Stimulated activated CD8-positive, alpha-beta memory T cell treated with anti-CD3 and anti-CD28 coated beads, Interleukin-4, amount 100 ng/mL, for 1 hour (primary cell): Measurements from ENCODE around the gene CCDC92B.
A peak's percentile ranks its signal among the peaks of the same experiment; 100 is the strongest.

Experiments
- DNase-seq, 2 donors: peaks; one replicate each; pipeline ENCODE4 v3.0.0-alpha.2; 2020; ENCODE audit warnings: low read depth in 2 of 2, low spot score in 1 of 2

The CCDC92B gene

DNA sequence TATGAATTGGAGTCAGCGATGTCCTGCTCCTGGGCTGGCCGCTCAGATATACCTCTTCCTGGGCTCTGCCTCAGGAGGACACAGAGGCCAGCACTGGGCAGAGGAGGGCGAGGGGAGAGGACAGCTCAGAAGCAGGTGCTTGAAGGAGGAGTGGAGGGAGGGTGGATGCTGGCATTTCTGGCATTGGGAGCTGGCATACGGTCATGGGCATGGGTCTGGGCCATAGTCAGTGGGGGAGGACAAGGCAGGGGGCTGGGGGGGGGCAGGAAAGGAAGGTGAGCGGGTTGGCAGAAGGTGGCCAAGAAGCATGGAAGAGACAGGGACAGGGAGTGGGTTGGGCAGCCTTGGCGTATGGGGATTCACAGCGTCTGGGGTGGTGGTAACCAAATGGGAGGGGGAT, 30.1 kb upstream of the CCDC92B start:
- no peak for DNase-seq

DNA sequence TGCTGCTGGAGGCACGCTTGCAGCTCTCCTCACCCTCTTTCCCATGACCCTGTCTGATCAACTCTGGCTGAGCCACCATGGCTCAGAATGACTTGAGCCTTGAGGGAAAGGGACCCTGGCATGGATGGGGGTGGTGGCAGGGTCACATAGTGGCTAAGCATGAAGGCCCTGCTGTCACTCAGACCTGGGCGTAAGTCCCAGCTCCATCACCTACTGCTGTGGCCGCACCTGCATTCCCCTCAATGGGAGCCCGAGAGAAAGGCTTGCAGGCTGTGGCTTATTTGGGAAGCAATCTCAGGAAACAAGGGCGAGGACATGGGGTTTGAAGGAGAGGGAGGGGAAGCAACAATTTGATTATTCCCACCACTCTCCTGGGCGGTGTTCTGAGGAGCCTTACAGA, 29.0 kb upstream of the CCDC92B start:
- DNase-seq: no peak

DNA sequence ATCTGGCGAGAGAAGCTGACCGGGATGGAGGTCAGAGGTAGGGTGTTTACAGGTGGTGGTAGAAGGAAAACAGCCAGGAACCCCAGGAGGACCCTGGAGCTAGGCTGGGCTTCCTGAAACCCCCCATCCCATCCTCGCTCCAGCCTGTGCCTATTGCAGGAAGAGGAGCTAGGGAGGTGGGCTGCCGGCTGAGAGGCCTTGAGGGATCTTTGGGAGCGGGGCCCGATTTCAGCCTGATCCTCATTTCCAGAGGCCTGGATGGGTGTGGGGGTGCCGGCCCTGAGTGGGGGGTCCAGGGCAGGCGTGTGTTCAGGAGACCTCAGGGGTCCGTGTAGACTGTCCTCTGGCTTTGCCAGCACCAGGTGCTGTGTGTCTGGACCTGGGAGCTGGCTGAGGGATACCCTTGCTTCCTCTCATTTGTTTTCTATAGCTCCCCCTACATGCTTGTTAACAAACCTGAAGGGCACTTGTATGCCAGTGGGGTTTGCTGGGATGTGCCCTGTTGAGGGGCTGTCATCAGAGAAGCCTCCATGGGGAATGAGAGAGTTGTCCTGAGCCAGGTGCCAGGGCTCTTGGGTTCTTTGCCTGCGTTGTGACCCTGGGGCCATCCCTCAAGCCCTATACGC, 27.9 kb upstream of the CCDC92B start:
- DNase-seq: no peak

DNA sequence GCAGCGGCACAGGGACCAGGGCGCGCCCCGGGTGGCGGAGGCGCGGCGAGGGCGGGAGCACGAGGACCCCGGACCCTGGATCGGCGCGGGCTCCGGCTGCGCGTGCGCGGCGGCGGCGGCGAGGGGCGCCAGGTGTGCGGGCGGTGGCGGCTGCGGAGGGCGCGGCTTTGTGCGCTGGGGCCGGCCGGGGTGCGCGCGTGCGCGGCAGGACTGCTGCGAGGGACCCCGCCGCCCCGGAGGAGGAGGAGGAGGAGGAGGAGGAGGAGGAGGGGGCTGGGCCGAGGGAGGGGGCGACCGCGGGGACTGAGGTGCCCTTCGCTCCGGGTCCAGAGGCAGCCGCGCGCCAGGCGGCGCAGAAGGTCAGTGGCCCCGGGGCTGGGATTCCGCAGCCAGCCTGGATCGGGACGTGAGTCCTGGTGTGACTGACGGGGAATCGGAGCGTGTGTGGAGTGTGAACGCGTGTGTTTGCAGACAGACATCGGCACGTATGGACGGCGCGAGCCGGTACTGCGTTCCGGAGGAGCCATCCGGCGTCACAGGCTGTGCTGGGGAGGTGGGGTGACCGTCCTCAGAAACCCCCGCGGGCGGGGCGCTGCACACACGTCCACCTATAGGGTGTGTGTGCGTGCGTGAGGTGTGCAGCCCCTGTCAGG, 27.3 kb upstream of the CCDC92B start:
- no peak for DNase-seq

DNA sequence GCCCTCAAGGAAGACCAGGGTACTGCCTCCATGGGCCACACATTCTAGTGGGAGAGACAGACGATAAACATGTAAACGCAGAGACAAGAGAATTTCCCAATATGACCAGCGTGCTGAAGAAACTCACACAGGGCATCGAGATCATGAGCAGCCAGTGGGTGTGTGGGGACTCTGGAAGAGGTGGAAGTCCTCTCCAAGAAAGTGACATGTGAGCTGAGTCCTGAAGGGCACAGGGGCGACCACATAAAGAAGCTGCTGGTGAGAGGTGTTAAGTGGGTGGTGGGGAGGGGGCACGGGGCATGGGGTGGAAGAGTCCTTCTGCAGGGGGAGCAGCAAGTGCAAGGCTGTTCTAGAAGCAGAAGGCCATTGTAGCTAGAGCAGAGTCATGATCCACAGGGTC, 25.8 kb upstream of the CCDC92B start:
- no peak for DNase-seq

DNA sequence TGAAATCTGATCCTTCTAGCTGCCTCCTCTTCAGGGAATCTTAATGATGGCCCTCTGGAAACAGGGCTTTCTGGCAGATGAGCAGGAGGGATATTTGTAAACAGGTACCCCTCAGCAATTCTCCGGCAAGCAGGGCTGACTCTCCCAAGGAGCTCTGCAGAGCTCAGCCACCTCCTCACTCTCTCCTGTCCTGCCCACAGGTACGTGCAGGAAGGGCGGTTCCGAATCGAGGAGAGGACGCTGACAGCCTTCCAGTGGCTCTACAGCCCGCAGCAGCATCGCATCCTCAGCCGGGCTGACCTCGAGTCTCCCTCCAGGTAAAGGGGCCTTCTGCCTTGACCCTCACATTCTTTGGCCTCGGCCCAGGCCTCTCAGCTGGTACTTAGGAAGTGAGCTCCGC, 20.7 kb upstream of the CCDC92B start:
- no peak for DNase-seq

DNA sequence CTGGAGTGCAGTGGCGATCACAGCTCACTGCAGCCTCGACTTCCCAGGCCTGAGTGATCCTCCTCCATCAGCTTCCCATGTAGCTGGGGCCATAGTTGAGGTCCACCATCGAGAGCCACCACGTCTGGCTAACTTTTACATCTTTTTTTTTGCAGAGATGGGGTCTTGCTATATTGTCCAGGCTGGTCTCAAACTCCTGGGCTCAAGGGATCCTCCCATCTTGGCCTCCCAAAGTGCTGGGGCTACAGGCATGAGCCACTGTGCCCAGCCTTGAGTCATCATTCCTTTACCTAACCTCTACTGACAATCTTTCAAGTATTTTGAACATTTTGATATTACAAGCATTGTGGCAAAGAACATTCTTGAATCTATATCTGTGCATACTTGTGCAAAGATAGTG, 9.4 kb upstream of the CCDC92B start:
- no peak for DNase-seq

DNA sequence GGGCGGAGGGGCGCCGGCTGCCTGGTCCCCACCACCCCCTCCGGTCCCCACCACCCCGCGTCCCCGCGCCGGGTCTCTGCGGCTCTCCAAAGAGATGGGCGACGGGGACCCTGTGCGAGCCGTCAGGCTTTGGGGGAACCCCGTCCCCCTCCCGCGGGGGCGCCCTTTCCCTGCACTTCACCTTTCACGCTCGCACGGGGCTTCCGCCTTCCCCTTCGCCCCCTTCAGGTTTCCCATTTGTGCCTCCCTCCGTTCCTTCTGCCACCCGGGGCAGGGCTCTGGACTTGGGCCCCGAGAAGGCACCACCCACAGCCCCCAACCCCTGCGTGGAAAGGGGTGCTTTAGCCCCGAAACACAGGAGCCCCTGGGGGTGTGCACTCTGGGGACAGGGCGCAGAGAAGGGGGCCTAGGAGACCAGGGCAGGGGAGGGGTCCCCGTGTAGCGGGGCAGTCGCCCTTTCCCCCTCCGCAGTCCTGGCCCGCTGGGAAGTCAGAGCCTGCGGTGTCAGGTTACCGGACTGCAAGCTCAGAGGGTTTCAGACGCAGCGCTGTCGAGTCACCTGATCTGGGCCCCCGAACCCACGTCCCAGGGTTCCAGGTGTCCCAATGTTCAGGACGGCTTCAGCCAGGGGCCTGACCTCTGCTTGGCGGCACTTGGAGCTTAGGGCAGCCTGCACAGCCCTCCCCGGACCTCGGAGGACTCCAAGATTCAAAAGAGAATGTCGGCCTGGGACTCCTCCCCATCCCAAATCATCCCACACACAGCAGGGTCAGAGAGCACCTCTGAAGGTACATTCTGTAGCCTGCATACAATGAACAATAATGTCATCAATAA, 6.7 kb upstream of the CCDC92B start:
- DNase-seq: no peak

DNA sequence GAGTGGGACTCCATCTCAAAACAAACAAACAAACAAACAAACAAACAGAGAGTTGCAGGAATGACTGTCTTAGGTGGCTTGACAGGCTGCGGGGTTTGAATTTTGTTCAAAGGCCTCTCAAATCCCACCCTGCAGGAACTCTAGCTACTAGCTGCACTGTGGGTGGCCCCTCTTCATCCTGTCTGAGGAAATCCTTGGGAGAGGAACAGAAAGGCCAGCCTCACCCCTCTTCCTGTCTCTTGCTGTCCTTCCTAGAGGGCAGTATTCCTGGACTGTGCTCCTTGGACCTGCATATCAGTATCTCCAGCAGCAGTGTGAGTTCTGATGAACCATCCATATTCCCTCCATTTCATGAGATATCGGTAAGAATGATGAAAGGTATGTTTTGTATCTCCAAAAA, 2.0 kb upstream of the CCDC92B start:
- DNase-seq: no peak

DNA sequence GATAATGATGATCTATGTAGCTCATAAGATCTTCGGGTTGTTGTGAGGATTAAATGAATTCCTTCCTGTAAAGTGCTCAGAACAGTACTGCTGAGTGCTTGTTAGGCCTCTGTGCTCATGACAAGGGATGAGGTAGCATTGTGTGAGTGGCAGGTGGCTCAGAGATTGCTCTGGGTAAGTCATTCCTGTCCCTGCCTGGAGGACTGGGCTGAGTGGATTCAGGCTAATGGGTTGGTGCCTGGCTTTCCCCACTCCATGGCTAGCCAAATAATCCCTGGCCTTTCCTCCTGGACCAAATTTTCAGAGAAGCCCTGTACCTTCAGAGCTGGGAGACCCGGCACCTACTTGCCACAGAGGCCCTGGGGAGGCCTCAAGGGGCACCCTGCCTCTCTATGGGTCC, 1.3 kb upstream of the CCDC92B start:
- no peak for DNase-seq

DNA sequence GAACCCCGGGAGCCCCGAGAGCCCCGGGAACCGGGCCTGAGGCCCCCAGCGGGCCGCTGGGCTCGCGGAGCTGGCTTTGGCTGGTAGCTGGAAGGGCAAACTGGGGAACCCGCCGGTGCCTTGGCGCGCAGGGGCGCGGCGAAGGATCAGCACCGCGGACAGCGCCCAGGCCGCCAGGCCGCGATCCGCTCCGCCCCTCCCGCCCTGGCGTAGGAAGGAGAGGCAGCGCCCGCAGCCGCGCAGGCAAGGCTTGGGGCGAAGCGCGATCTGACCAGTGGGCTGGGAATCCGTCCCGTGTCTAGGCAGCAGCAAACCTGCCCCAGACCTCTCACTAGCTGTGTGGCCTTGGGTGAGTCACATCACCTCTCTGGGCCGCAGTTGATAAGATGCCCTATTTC, 331 bp upstream of the CCDC92B start:
- DNase-seq: peak; percentile 17 to 42

DNA sequence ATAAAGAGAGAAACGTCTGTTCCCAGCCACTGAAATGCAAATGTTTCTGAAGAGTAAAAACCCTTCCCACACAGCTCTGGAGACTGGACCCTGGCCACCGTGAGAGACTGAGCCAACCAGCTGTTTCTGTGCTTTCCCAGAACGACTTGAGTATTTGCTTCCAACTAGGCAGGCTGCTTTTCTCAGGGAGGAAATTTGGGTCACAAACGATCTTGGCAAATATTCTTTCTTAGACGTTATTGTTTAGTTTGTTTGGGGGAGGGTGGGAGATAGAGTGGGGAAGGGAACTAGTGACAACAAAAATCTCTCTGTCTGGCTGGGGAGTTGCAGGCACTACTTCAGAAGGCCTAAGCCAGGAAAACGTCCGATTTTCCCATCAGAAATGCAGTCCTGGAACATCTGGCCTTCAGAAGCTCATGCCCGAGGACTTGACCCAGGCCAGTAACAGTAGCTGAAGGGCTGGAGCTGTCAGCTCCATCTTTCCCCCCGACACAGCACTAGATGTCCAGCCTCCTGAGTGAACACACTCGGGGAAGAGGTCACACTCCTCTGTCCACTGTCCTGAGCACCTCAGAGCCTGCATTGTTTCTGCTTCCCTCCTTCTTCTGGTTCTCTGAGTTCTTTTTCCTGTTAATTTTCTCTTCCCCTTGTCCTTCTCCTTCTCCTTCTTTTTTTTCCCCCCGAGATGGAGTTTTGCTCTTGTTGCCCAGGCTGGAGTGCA, 4.0 kb downstream of the CCDC92B start:
- no peak for DNase-seq

DNA sequence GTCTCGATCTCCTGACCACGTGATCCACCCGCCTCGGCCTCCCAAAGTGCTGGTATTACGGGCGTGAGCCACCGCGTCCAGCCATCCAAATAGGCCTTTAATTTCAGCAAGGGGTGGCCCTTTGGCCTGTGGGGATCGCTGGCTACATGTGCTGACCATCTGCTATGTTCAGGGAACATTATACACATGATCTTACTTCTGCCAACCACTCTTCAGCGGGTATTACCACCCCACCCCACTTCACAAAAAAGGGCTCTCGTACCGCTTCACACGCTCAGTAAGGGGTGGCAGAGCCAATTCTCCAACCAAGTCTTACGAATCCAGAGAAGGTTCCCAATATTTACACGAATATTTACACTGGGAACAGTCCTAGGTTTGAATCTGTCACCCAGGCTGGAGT, 11.8 kb downstream of the CCDC92B start:
- DNase-seq: no peak

DNA sequence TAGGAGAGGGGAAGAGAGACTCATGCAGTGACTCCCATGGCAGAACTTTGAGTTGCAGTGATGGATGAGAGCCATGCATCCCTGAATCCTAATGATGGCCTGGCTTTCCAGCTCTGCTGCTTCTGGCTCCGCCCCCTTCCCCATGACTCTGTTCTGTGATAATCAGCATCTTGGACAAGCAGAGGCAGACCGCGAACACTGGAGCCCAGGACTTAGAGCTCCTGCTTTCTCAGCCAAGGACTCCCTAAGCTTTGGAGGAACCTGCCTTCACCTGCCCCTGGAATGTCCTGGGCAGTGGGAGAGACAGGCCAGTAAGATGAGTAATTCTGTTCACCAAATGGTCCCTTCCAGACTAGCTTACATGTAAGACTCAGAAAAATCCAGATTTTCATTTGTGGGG, 12.5 kb downstream of the CCDC92B start:
- DNase-seq: no peak

DNA sequence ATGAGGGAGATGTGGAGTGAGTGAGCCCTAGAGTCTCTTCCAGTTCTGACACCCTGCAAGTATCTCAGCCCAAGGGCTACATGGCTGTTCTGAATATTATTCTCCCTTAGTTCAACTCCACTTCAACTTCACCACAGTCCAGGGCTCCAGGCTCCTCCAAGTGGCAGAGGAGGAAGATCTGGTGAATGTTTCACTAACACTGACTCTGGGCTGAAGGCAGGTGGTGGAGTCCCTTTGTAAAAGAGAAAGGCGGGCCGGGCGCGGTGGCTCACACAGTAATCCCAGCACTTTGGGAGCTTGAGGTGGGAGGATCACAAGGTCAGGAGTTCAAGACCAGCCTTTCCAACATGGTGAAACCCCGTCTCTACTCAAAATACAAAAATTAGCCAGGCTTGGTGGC, 13.6 kb downstream of the CCDC92B start:
- no peak for DNase-seq

DNA sequence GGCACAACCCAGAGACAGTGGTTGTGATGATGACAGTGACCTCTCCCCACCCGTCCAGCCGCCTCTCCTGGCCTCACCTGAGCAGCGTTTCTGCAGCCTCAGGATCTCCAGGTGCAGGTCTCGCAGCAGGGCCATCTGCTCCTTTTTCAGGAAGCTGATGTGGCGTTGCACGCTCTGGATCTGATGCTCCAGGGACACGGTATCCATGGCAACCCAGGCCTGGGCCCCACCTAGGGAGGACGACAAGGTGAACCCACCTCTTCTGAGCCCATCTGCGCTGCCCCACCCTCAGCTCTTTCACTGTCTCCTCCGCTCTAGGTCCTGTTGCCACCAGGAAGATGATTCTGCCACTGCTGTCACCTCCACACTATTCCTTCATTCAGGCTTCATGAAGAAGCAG, 14.5 kb downstream of the CCDC92B start:
- DNase-seq: no peak

DNA sequence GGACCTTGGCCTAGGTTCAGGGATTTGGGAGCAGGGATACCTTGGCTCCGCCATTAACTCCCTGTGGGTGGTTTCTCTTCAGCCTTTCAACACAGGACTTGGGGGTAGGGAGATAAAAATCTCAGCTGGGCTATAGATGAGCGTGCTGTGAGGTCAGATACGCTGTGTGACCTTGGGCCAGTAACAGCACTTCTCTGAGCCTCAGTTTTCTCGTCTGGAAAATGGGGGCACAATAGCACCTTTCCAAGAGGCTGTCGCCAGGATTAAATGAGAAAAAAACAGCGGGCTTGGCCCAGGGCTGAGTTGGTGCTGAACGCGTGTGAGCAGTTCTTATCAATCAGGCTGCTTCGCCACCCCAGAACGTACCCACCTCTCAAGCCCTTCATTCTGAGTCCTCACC, 17.6 kb downstream of the CCDC92B start:
- DNase-seq: no peak

DNA sequence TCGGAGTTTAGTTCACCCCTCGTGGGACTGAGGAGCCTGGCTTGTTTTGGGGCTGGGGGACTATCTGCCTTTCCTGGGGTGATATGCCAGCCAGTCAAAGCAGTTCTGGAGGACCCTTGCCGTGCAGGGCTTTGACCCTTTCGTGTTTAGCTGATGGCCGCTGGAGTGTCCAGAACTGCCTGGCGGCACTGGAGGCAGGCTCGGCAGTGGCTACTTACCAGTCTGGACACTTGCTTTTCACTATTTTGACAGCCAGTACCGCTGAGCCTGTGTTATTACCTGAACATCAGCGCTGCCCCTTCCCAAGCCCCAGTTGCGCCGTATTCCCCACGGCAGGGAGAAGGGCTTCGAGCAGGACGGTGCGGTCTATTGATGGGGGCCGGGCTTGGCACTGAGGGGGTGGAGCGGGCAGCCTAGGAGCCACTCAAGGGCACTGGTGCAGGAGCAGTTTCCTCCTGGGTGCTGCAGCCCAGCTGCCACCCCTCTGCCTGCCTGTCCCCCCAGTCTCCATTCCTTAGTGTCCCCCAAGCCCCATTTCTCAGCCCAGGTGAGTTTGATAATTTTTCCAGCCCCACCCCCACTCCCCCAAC, 18.6 kb downstream of the CCDC92B start:
- DNase-seq: no peak

DNA sequence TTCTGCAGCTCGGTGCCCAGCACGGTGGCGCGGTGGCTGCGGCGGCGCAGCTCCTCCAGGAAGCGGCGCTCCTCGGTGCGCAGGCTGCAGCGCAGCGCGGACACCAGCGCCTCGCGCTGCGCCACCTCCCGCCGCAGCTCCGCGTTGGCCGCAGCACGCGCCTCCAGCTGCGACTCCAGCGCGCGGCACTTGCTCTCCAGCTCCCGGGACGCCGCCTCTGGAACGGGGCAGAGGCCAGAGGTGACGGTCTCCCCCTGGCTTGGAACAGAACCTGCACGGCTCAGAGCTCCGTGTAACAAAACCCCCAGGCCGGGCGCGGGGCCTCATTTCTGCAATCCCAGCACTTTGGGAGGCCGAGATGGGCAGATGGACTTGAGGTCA, 24.7 kb downstream of the CCDC92B start:
- DNase-seq: no peak

DNA sequence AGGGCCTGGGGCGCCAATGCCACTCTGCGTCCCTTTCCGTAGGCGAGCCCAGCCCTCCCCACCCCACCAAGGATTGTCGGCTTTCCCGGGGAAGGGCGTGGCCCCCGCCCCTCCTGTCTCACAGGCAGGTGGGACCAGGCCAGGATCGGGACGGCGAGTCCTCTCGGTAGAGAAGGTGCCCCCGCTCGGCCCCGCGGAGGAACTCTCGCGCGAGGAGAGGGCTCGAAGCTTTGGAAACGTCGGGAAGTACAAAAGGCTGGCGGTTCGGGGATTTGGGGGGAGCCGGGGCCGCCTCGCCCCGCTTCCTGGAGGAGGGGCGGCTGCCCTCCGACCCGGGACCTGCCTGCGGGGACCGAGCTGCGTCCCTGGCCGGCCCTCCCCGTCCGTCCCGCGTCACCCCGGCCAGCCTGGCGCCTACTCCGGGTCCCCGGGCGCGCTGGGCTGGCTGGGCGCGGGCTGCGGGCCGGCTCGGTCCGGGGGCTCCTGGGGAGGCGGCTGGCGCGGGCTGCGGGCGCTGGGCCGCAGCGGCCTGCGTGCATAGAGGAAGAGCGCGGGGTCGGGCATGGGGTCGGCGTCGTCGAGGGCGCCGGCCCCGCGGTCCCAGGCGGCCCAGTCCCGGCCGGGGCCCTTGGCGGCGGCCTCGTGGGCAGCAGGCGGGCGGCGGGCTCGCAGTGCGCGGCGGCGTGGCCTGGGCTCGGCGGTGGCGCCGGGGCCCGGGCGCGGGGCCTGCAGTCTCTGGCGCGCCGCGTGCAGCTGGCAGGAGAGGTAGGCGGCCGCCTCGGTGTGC, 25.3 kb downstream of the CCDC92B start:
- no peak for DNase-seq

DNA sequence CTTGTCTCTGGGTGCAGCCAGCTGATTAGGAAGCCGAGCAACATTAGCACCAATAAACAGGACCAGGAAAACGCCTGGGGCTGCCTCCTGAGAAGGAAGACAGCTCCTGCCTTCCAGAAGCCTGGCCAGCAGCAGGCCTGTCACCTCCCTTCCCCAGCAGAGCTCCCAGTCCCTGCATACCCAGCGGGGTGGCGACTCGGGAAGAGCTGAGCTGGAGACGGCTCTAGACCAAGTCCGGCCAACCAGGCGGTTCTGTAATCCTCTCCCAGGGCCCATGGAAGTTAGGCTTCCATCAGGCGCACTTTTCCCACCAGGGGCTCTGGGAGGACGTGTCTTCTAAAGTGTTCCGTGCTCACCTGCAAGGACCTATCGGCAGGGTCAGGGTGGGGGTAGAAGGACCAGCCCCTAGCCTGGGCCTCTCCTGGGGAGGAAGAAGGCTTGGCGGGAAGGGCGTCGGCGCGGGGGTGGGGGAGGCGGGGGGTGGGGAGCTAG, 25.9 kb downstream of the CCDC92B start:
- no peak for DNase-seq
